OCI-M2 (cell line): Measurements from ENCODE around the gene ALDH4A1.
"Not testable (repeated sequence)": the region's sequence is repeated elsewhere in the genome, so short reads cannot be mapped to it uniquely, and the experiment has no call there.

Experiments used
- DNase-seq: peaks from one replicate; lab custom pipeline; 2025; ENCODE audit not compliant: unreplicated experiment; lab: John Stamatoyannopoulos, UW

Gene ALDH4A1

DNA sequence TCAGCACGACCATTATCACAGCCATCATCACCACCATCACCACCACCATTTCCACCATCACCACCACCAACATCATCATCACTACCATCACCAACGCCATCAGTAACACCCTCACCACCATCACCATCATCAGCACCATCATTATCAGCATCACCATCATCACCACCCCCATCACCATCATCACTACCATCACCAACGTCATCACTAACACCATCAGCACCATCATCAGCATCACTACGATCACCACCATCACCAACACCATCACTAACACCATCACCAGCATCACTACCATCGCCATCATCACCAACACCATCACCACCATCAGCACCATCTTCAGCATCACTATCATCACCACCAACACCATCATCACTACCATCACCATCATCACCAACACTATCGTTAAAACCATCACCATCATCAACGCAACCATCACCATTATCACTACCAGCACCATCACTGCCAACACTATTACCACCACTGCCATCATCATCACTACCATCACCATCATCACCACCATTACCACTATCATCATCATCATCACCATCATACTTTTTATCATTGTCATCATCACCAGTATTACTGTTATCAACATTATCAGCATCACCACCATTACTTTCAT, 44.2 kb downstream of the ALDH4A1 start:
- DNase-seq: no peak

DNA sequence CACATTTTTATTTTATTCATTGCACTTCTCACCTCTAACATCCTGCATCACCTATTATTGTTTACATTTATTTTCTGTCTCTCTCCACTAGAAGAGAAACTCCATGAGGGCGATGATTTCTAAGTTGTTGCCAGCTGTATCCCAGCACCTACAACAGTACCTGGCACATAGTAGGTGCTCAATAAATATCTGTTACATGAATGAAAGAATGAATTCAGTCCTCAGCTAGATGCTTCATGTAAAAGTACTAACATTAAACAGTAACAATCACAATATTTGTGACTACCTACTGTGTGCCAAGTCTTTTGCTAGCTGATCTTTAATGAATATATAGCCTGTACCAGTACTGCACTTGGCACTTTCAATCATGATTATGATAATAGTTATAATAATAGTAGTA, 45.9 kb downstream of the ALDH4A1 start:
- DNase-seq: no peak

DNA sequence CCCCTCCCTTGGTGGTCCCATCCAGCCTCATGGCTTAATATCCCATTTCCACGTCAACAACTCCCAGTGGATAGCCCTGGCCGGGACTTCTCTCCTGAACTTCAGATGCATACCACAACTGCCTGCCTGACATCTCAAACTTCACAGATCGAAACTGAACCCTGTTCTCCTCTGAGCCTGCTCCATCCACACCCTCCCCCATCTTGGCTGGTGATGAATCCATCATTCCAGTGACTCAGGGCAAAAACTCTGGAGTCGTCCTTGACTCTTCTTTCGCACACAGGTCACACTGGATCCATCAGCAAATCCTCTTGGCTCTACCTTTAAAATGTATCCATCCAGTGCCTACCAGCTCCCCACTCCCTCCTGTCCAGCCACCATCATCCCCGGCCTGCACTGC, 46.8 kb downstream of the ALDH4A1 start:
- no peak for DNase-seq

DNA sequence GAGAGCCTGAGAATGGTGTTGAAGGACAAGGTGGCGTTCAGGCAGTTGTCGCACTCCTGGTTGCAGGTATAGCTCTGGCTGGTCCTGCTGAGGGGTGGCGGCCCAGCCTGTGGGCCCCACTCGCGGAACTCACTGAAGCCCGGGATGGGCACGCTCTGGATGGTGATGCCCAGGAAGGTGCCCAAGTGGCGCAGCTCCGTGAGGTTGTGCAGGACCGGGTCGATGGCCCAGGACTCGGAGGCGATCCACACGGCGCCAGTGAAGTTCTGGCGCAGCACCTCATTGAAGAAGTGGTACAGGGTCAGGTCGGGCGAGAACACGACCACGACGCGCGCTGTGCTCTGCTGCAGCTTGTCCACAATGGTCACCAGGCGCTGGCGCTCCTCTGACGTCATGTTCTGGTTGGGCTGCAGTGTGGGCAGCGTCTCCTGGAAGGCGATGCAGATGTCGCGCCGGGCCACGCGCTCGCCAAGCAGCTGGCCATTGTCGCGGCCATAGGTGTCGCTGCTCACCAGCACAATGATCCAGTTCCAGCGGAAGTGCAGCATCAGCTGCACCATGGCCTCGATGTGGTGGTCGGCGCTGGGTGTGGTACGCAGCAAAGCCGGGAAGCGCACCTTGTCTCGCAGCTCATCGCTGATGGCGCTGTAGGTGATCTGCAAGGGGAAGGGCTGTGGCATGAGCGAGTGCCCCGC, 47.9 kb downstream of the ALDH4A1 start:
- no peak for DNase-seq

DNA sequence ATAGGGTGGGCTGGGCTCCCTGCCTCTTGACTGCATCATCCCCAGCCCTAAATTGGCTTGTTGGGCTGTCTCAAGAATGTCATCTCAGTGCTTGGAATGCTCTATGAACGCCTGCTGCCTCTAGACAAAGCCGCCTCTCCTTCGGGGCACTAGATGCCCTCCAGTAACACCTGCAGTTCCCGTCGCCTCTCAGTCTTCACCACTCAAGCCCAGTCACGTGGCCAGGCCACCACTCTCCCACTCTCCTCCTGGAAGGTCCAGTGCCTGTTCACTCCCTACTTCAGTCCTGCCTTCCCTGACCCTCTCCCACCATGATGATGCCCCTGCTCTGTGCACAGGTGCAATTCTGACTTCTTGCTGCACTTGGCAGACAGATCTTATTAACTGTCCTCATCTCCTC, 49.9 kb downstream of the ALDH4A1 start:
- DNase-seq: no peak

DNA sequence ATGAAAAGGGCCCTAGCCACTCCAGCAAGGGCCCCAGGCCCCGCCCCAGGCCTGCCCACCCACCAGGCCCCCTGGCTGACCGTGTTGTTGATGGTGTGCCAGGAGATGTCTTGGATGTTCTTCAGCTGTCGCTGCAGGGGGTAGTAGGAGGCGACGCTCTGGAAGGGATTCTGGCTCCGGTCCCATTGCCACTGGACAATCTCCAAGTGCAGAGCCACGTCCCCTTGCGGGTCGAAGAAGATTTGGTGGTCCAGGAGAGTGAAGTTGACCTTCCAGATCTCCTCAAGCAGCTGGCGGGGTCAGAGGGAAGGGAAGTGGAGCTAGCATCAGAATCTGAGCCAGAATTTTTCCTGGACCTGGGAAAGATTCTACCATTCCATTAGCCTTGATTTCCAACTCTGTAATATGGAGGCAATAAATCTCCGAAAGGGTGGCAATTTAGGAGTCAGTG, 53.1 kb downstream of the ALDH4A1 start:
- DNase-seq: no peak

DNA sequence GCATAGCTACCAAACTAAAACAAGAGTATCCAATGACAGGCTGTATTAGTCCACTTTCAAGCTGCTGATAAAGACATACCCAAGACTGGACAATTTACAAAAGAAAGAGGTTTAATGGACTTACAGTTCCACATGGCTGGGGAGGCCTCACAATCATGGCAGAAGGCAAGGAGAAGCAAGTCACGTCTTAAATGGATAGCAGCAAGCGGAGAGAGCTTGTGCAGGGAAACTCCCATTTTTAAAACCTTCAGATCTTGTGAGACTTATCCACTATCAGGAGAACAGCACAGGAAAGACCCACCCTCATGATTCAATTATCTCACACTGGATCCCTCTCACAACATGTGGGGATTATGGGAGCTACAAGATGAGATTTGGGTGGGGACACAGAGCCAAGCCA, 54.6 kb downstream of the ALDH4A1 start:
- DNase-seq: not testable (repeated sequence)

DNA sequence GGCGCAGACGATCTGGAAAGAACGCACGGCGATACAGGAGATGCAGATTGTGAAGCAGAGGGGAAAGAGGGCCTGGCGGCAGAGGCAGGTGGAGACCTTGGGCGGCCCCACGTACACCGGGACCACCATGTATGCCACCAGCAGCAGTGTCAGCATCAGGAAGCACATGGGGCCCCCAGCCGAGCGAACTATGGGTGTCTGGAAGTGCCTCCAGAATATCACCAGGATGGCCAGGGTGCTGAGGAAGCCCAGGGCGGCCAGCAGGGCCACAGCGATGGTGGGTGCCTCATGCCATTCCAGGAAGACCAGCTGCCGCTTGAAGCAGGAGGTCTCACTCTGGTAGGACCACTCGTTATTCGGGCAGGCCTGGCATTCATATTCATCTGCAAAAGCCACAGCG, 62.2 kb downstream of the ALDH4A1 start:
- DNase-seq: no peak

DNA sequence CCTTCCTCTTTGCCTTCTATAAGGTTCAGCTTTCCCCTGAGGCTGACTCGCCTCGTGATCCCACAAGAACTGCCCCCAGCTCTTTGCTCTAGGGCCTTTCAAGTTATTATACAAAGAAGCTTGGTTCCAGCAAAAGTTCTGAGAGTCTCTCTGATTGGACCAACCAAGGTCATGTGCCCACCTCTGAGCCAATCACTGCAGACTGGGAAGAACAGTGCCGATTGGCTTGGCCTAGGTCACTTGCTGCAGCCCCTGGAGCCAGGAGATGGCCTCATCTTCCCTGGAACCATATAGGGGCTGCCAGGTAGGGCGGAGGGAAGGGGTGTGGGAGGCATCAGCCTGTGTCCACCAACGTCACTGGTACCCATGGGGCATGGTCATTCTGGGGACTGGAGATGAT, 65.7 kb downstream of the ALDH4A1 start:
- no peak for DNase-seq

DNA sequence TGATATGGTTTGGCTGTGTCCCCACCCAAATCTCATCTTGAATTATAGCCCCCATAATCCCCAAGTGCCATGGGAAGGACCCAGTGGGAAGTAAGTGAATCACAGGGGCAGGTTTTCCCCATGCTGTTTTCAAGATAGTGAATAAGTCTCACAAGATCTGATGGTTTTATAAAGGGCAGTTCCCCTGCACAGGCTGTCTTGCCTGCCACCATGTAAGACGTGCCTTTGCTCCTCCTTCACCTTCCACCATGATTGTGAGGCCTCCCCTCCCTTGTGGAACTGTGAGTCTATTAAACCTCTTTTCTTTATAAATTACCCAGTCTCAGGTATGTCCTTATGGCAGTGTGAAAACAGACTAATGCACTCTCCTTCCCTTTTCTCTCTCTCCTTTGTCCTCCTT, 70.0 kb downstream of the ALDH4A1 start:
- not testable (repeated sequence) for DNase-seq

DNA sequence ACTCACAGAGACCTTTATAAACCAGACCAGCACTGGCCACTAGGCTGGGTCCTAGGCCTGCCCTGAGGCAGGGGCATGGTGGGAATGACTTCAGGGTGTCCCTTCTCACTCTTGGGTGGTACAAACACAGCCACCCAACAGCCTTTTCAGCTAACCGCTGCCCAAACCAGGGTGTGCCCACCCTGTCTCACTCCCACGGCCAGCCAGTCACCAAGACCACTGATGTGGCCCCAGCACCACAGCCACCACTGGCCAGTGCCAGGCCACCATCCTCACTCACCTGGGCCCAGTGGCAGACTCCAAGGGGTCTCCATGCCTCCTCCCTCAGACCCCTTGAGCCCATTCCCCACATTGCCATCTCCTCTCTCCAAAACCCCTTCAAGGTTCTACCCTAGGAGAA, 70.7 kb downstream of the ALDH4A1 start:
- no peak for DNase-seq

DNA sequence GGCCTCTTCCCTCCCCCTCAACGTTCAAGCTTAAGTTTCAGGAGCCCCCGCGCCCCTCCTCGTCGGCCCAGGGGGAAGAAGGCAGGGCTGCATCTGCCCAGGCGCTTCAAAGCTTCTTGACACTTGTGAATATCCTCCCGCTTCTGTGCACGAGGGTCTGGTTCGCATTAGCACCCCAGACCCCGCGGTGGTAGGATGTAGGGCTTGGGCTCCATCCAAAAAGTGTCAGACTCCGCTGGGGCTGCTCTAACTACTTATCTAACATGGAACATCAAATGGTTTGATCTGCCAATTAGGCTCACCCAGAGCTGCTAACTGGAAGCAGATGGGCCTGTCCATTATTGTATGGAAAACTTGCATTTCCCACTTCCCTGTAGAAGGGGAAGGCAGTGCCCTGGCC, 71.8 kb downstream of the ALDH4A1 start:
- no peak for DNase-seq

DNA sequence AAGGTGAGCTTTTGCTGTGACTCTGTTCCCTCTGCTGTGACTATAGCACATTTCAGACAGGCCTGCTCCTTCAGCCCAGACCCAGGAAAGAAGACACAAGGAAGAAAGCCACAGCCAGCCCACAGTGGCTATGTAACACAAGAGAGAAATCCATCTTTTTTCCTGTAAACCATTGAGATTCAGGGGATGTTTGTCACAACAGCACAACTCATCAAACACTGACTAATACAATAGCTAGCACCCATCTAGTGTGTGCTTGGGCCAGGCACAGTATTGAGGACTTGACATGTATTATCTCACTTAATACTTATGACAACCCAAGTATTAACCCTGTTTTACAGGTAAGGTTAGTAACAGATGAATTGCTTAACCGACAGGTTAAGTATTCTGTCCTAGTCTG, 72.7 kb downstream of the ALDH4A1 start:
- no peak for DNase-seq

DNA sequence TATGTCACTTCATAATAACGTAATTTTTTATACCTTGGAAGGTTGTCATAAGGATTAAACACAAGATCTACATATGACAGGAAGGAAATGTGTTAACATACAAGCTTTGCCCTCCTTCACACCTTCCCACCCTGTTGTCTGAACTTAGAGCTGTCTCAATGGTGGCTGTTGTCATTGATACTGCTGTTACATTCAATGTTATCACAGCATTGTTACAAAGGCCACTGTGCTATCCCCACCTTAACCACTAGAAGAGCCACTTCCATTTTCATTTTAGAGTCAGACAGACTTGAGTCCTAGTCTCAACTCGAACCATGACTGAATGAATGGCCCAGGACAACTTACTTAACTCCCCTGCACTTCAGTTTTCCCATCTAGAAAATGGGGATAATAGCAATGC, 74.1 kb downstream of the ALDH4A1 start:
- DNase-seq: no peak

DNA sequence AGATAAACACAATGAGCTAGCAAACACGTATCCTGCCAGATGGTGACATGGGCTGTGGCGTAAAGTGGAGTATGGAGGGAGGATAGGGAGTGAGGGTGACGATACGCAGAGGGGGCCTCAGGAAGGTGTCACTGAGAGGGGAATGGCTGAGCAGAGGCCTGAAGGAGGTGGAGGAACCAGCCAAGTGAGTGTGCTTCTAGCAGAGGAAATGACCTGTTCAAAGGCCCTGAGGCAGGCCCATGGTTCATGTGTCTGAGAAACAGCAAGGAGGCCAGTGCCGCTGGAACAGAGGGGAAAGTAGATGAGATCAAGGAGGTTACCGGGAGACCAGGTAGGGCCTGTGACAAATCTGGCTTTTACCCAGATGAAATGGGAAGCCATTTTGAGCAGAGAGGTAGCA, 78.9 kb downstream of the ALDH4A1 start:
- DNase-seq: no peak
